GM19372 (cell line): ENCODE data around the gene PSMC6.

Source experiments
- ATAC-seq: cut with Tn5 transposase; IDR thresholded peaks from one replicate; pipeline ENCODE4 v1.9.1; 2021; ENCODE audit warnings: mild to moderate bottlenecking, low read depth, moderate library complexity; ENCODE audit not compliant: unreplicated experiment

Gene PSMC6

DNA sequence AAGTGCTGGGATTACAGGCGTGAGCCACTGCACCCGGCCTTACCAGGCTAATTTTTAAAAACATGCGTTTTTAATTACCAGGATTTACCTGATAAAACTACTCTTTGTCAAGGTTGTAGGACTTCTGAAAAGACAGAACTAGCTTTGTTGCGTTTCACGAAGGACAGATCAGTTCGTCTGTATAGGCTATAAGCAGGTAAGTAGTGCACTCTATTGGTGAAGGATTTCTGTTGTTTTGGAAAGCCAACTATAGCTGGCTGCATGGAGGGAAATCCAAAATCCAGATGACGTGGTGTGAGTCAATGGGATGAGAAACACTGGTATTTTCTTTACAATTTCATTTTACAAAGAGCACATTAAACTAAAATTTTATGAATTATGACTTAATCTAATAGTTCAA is 69.8 kb downstream of the PSMC6 start:
- no peak for ATAC-seq
